Testis (tissue), 3 donors: ENCODE measurements around the gene ZBTB39. TPM values are rescaled to one million over a fixed set of nuclear protein-coding genes. Genes with fewer than 3 reads are reported as not detected.

Source experiments
- DNase-seq: peaks from one replicate; pipeline ENCODE4 v3.0.0-alpha.2; 2019
- H3K27ac ChIP-seq, 2 donors: fragments of 200-600 bp; sonication (generic); one replicate each; pipeline ENCODE4 v1.5.1; 2019
- H3K27me3 ChIP-seq: fragments of 200-600 bp; sonication (generic); one replicate; pipeline ENCODE4 v1.5.1; 2019
- H3K36me3 ChIP-seq: fragments of 200-600 bp; sonication (generic); one replicate; pipeline ENCODE4 v1.5.1; 2017; ENCODE audit warnings: low read depth; ENCODE audit errors: missing control alignments
- H3K4me1 ChIP-seq: fragments of 200-600 bp; sonication (generic); one replicate; pipeline ENCODE4 v1.5.1; 2019
- H3K4me3 ChIP-seq, 2 donors: fragments of 200-600 bp; sonication (generic); one replicate each; pipeline ENCODE4 v1.5.1; 2017 to 2019
- H3K9me3 ChIP-seq: fragments of 200-600 bp; sonication (generic); one replicate; pipeline ENCODE4 v1.5.1; 2017
- POLR2A ChIP-seq: fragments of 450-650 bp; IDR thresholded peaks from one replicate; pipeline ENCODE4 v1.6.1; 2017; ENCODE audit warnings: antibody characterized with exemption, mild to moderate bottlenecking, moderate library complexity
- WGBS, 2 donors: methylation state at CpG; one replicate each; pipeline ENCODE4 v1.1.5; 2018; 5-methylcytosine and 5-hydroxymethylcytosine counted together
- intact Hi-C: fragments of 100-400 bp; cut with DNase I; formaldehyde crosslinking; loops from one replicate; pipeline ENCODE4 v1.15.1; 2023; ENCODE audit warnings: low total_unique reads
- polyA plus RNA-seq: library from polyadenylated mRNA; stranded (reverse); fragments of 350-450 nt; fragmentation: Illumina TruSeq; extraction: RNeasy Lipid Tissue Mini Kit (QIAGEN cat#74804); gene quantifications from one replicate; pipeline ENCODE4 v1.2.3, GENCODE V29; 2014; ENCODE audit warnings: low read depth, low replicate concordance; ENCODE audit not compliant: insufficient read depth
- total RNA-seq, 2 donors: library from RNA; depleted of rRNA; stranded (reverse); fragments of >200 nt; gene quantifications; one replicate each; pipeline ENCODE4 v1.2.3, GENCODE V29; 2016
- TF ChIP-seq, protein P1 (sequence below), 3 experiments: fragments of 450-650 bp in 2 of 3; fragments of 200-600 bp in 1 of 3; sonication (generic) in 1 of 3; IDR thresholded peaks; one replicate each; pipeline ENCODE4 v1.5.1; 2016 to 2019; ENCODE audit warnings: antibody characterized with exemption in 3 of 3, mild to moderate bottlenecking in 2 of 3, moderate library complexity in 1 of 3

The ZBTB39 gene
- total and polyA plus RNA-seq, 3 donors from 2014 or later = 15.3 to 21.7 (median 21.0) TPM

DNA sequence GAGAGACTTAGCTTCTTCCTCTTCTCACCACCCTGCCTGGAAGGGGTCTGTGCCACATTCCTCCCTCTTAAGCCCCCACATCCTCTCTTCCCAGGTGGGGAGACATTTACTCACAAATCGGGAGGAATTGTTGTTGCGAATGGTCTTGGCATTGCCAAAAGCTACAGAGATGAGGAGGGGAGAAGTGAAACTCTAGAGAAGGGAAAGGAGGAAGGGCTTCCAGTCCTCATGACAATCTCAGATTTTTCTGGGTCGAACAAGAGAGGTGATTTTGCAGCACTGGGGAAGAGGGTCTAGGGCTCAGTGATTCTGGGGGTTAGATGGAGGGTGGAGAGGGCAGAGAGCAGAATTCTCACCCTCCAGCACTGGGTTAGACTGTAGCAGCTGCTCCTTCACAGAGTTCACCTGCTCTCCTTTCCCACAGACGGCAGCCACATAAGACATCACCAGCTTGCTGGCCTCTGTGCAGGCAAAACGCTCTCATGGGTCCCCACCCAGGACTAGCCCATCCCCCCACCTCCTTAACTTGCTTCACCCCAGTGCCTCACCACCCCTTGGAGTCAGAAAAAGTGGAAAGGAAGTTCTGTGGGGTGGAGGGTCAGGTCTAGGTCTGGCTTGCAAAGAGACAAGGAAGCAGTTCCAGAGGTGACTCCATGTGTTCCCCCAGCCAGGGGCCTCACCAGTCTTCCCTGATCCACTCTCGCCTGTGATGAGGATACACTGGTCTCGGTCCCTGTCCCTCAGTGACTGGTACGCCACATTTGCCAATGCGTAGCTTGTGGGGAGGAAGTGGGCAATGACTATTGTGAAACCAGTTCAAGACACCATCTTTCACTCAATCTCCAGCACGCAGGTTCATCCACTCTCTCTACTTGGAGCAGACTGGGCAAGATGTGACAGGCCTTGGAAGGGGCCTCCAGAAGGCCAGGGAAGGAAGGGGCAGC is 40.9 kb upstream of the ZBTB39 start:
- Histone ChIP-seq H3K27me3 (no peaks in the 10 kb centered on the region), H3K36me3 (no peaks in the 10 kb centered on the region), H3K9me3 (no peaks in the 10 kb centered on the region), H3K4me1 (no peaks in the 10 kb centered on the region), H3K27ac (no peak overlapping the region), H3K4me3 (no peak overlapping the region)
- intact Hi-C loops = no loop called here
- WGBS, 2 donors = 75 to 82% methylated on average over 10 of the region's 10 CpGs
- TF ChIP-seq, protein P1, sequence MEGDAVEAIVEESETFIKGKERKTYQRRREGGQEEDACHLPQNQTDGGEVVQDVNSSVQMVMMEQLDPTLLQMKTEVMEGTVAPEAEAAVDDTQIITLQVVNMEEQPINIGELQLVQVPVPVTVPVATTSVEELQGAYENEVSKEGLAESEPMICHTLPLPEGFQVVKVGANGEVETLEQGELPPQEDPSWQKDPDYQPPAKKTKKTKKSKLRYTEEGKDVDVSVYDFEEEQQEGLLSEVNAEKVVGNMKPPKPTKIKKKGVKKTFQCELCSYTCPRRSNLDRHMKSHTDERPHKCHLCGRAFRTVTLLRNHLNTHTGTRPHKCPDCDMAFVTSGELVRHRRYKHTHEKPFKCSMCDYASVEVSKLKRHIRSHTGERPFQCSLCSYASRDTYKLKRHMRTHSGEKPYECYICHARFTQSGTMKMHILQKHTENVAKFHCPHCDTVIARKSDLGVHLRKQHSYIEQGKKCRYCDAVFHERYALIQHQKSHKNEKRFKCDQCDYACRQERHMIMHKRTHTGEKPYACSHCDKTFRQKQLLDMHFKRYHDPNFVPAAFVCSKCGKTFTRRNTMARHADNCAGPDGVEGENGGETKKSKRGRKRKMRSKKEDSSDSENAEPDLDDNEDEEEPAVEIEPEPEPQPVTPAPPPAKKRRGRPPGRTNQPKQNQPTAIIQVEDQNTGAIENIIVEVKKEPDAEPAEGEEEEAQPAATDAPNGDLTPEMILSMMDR (IDR thresholded peaks at IDR 0.05) = no peak
- DNase-seq = no peak

- WGBS, 2 donors = 75 to 80% methylated on average over 6 of the region's 6 CpGs
- Histone ChIP-seq H3K27ac (no peak overlapping the region), H3K4me1 (no peaks in the 10 kb centered on the region), H3K4me3 (no peak overlapping the region), H3K9me3 (no peaks in the 10 kb centered on the region), H3K27me3 (no peaks in the 10 kb centered on the region), H3K36me3 (no peaks in the 10 kb centered on the region)
- intact Hi-C loops = no loop called here
- TF ChIP-seq, protein P1 (IDR thresholded peaks at IDR 0.05) = no peak
- TF ChIP-seq POLR2A = no peak
- DNase-seq = no peak
Observed at GRCh38 chr12:57046086-57046791, 39.9 kb upstream of the ZBTB39 start.

- 95% methylated on average over 3 of the region's 3 CpGs for WGBS, 2 donors
- DNase-seq = no peak
- Histone ChIP-seq H3K4me1 (no peaks in the 10 kb centered on the region), H3K27ac (no peak overlapping the region), H3K27me3 (no peaks in the 10 kb centered on the region), H3K4me3 (no peak overlapping the region), H3K9me3 (no peaks in the 10 kb centered on the region), H3K36me3 (no peaks in the 10 kb centered on the region)
- intact Hi-C loops = no loop called here
- TF ChIP-seq POLR2A = no peak
- TF ChIP-seq, protein P1 (IDR thresholded peaks at IDR 0.05) = no peak
Observed at GRCh38 chr12:57044889-57045288, 38.5 kb upstream of the ZBTB39 start.

DNA sequence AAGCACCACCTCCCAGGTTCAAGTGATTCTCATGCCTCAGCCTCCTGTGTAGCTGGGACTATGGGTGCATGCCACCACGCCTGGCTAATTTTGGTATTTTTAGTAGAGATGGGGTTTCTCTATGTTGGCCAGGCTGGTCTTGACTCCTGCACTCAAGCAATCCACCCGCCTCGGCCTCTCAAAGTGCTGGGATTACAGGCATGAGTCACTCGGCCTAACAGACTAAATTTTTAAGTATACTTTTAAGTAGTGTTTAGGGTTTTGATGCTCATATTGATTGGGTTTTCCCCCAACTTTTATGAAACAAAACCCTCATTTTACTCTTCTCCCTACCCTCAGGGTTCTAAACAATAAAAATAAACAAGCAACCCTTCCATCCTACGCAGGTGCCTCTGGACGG is 38.1 kb upstream of the ZBTB39 start:
- Histone ChIP-seq H3K27me3 (no peaks in the 10 kb centered on the region), H3K9me3 (no peaks in the 10 kb centered on the region), H3K27ac (no peak overlapping the region), H3K4me3 (no peak overlapping the region), H3K36me3 (no peaks in the 10 kb centered on the region), H3K4me1 (no peaks in the 10 kb centered on the region)
- WGBS, 2 donors = 89 to 95% methylated on average over 6 of the region's 6 CpGs
- intact Hi-C loops = no loop called here
- TF ChIP-seq POLR2A = no peak
- TF ChIP-seq, protein P1 (IDR thresholded peaks at IDR 0.05) = no peak
- no peak for DNase-seq
